Kidney (tissue), 14 donors: ENCODE results near the gene F3. TPM values are rescaled to one million over a fixed set of nuclear protein-coding genes. Genes with fewer than 3 reads are reported as not detected.

Experiments
- DNase-seq, 5 donors: peaks; one replicate each; pipeline ENCODE4 v3.0.0-alpha.2; 2013 to 2020
- FAIRE-seq: peaks from 2 replicates; lab custom pipeline; 2012; peaks lifted over from hg19 to GRCh38; lab: Jason Lieb, UNC
- H3K27ac ChIP-seq, 2 donors: one replicate each; pipeline ENCODE4 v1.7.0; 2013; ENCODE audit warnings: low read depth in 2 of 2, low read length in 2 of 2, inconsistent platforms in 1 of 2
- H3K27me3 ChIP-seq: one replicate; pipeline ENCODE4 v1.7.1; 2013; ENCODE audit warnings: low read length, inconsistent platforms; ENCODE audit not compliant: control insufficient read depth, insufficient read depth
- H3K36me3 ChIP-seq, 3 donors: one replicate each; pipeline versions ENCODE4 v1.7.0 to v1.7.1; 2013; ENCODE audit warnings: low read length in 3 of 3, control low read depth in 1 of 3, inconsistent platforms in 1 of 3; ENCODE audit not compliant: insufficient read depth in 3 of 3, control insufficient read depth in 2 of 3
- H3K4me1 ChIP-seq, 3 donors: one replicate each; pipeline versions ENCODE4 v1.7.0 to v1.7.1; 2013; ENCODE audit warnings: low read length in 3 of 3, inconsistent platforms in 1 of 3, low read depth in 1 of 3; ENCODE audit not compliant: control insufficient read depth in 2 of 3, insufficient read depth in 2 of 3
- H3K4me3 ChIP-seq, 3 donors: one replicate each; pipeline versions ENCODE4 v1.7.0 to v1.8.1; 2013; ENCODE audit warnings: low read length in 3 of 3, control low read depth in 1 of 3, inconsistent platforms in 1 of 3
- H3K9ac ChIP-seq, 3 donors: one replicate each; pipeline versions ENCODE4 v1.7.0 to v1.7.1; 2013; ENCODE audit warnings: low read length in 3 of 3, control low read depth in 1 of 3, inconsistent platforms in 1 of 3
- H3K9me3 ChIP-seq, 3 donors: one replicate each; pipeline versions ENCODE4 v1.7.0 to v1.7.1; 2013; ENCODE audit warnings: low read length in 3 of 3, control low read depth in 1 of 3, inconsistent platforms in 1 of 3; ENCODE audit not compliant: control insufficient read depth in 2 of 3, insufficient read depth in 1 of 3
- intact Hi-C: fragments of 100-400 bp; cut with DNase I; formaldehyde crosslinking; loops from one replicate; pipeline ENCODE4 v1.11.1; 2022
- polyA plus RNA-seq: library from polyadenylated mRNA; stranded (reverse); fragments of 350-450 nt; fragmentation: Illumina TruSeq; extraction: RNeasy Lipid Tissue Mini Kit (QIAGEN cat#74804); gene quantifications from one replicate; pipeline ENCODE4 v1.2.3, GENCODE V29; 2014; ENCODE audit warnings: low read depth, low replicate concordance; ENCODE audit not compliant: insufficient read depth
- total RNA-seq: library from RNA; stranded (reverse); fragmentation: NEBNext Ultra II Directional; extraction: Animal tissue kit (Norgen Biotek cat#: 25700); gene quantifications from one replicate; pipeline ENCODE4 v1.2.1, GENCODE V29; 2021
- TF ChIP-seq, protein P1 (sequence below): IDR thresholded peaks from 3 replicates; pipeline ENCODE4 v1.5.1; 2012; ENCODE audit warnings: mild to moderate bottlenecking, moderate library complexity, borderline replicate concordance; ENCODE audit not compliant: insufficient read depth; ENCODE audit errors: extremely low read depth
- donor health status: control.
- donor health status: control.
- donor health status: control.
- donor health status: control.
- donor health status: control.
- donor health status: DM: yes; HTN: yes; CAD: no.
- donor health status: Normal renal cell carcinoma (clear cell type).

F3 gene
- total and polyA plus RNA-seq, 2 donors from 2014 or later = 8.8 to 19.0 TPM

DNA sequence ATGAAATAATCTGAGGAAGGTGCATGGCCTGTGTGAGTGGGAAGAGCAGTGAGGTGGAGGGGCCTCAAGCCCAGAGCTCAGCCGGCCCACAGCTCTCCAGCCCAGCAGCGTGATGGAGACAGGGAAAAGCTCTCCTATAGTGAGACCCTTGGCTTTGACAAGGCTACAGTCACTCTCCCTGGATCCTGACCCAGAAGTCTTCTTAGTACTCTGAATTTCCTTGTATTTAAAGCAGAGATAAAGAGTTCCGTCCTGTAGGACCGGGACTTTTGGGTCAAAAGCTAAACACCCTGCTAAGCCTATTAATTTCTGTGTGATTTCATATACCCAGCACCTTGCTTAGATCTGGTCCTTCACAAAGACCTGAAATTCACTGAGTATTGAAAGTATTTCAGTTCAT lies 48.2 kb upstream of the F3 start:
- no peaks in the 10 kb centered on the region for H3K4me1 ChIP-seq
- no peak overlapping the region for H3K27ac ChIP-seq
- no peaks in the 10 kb centered on the region for H3K27me3 ChIP-seq
- FAIRE-seq (no peak), DNase-seq (no peak)
- H3K4me3 ChIP-seq = no peak overlapping the region
- H3K36me3 ChIP-seq = no peaks in the 10 kb centered on the region
- intact Hi-C loops = no loop called here
- H3K9ac ChIP-seq = no peak overlapping the region
- TF ChIP-seq, protein P1, sequence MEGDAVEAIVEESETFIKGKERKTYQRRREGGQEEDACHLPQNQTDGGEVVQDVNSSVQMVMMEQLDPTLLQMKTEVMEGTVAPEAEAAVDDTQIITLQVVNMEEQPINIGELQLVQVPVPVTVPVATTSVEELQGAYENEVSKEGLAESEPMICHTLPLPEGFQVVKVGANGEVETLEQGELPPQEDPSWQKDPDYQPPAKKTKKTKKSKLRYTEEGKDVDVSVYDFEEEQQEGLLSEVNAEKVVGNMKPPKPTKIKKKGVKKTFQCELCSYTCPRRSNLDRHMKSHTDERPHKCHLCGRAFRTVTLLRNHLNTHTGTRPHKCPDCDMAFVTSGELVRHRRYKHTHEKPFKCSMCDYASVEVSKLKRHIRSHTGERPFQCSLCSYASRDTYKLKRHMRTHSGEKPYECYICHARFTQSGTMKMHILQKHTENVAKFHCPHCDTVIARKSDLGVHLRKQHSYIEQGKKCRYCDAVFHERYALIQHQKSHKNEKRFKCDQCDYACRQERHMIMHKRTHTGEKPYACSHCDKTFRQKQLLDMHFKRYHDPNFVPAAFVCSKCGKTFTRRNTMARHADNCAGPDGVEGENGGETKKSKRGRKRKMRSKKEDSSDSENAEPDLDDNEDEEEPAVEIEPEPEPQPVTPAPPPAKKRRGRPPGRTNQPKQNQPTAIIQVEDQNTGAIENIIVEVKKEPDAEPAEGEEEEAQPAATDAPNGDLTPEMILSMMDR = no peak
- H3K9me3 ChIP-seq = no peaks in the 10 kb centered on the region

DNA sequence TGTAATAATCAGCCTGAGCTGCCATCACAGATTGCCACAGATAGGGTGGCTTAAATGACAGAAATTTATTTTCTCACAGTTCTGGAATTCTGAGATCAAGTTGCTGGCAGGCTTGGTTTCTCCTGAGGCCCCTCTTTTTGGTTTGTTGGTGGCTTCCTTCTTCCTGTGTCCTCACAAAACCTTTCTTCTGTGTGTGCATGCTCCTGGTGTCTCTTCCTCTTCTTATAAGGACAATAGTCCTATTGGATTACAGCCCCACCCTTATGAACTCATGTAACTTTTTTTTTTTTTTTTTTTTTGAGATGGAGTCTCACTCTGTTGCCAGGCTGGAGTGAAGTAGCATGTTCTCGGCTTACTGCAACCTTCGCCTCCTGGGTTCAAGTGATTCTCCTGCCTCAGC lies 41.0 kb upstream of the F3 start:
- DNase-seq = no peak
- no peaks in the 10 kb centered on the region for H3K27me3 ChIP-seq
- peaks cover 0 to 3% (median 0%) of the 10 kb centered on the region in 3 donors for H3K4me1 ChIP-seq
- peaks cover 0 to 7% (median 0%) of the 10 kb centered on the region in 3 donors for H3K9me3 ChIP-seq
- no peak overlapping the region for H3K4me3 ChIP-seq
- TF ChIP-seq, protein P1 = no peak
- intact Hi-C loops = no loop called here
- H3K9ac ChIP-seq = no peak overlapping the region
- H3K36me3 ChIP-seq = no peaks in the 10 kb centered on the region
- FAIRE-seq = no peak
- H3K27ac ChIP-seq = no peak overlapping the region

DNA sequence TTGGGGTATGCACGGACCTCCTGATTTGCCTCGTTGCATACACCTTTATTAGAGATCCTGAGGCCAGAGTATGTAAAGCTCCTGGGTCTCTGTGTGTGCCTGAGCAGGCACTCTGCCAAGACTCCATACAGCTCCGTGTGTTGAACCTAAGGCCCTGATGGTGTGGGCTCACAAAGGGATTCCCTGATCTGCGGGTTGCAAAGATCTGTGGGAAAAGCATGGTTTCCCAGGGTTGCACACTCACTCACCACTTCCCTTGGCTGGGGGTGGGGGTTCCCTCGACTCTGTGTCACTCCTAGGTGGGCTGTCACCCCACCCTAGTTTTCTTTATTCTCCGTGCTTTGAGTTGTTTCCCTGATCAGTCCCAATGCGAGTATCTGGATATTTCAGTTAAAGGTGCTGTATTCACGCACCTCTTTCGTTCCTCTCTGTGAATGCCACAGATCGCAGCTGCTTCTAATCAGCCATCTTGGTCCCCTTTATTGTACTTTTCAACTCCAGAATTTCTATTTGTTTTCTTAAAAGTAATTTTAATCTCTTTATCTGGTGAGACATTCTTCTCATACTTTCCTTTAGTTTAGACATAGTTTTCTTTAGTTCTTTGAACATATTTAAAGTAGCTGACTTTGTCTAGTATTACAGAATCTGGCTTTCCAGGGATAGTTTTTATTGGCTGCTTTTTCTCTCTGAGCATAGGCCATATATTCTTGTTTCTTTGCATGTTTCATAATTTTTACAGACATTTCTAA lies 39.0 kb upstream of the F3 start:
- H3K4me1 ChIP-seq = peaks cover 0 to 3% (median 0%) of the 10 kb centered on the region in 3 donors
- TF ChIP-seq, protein P1 = no peak
- no peak overlapping the region for H3K9ac ChIP-seq
- H3K36me3 ChIP-seq = no peaks in the 10 kb centered on the region
- no peak overlapping the region for H3K4me3 ChIP-seq
- H3K27me3 ChIP-seq = no peaks in the 10 kb centered on the region
- peaks cover 0 to 7% (median 0%) of the 10 kb centered on the region in 3 donors for H3K9me3 ChIP-seq
- no peak overlapping the region for H3K27ac ChIP-seq
- DNase-seq (peak in 2 of 5 donors; percentile 18 to 39), FAIRE-seq (no peak)
- intact Hi-C loops = no loop called here
